Activated CD4-positive, alpha-beta memory T cell treated with anti-CD3 and anti-CD28 coated beads, Interleukin-2, amount 10 ng/mL, durations not matched to agents 7 days and 5 days (primary cell): ENCODE measurements around the gene TRPM2. TPM values are rescaled to one million over a fixed set of nuclear protein-coding genes. Genes with fewer than 3 reads are reported as not detected.
A peak's percentile ranks its signal among the peaks of the same experiment; 100 is the strongest.

Experiments used
- CTCF ChIA-PET: fragments of 350-600 bp; sonication (Branson Sonifier 250); formaldehyde crosslinking; loops from one replicate; lab custom pipeline; 2021; ENCODE audit warnings: antibody characterized with exemption, inconsistent platforms; lab: Charles Lee
- POLR2A ChIA-PET: fragments of 350-600 bp; sonication (Branson Sonifier 250); formaldehyde crosslinking; loops from one replicate; lab custom pipeline; 2021; ENCODE audit warnings: antibody characterized with exemption; lab: Charles Lee
- DNase-seq: peaks from one replicate; pipeline ENCODE4 v3.0.0-alpha.2; 2020
- H3K27ac Mint-ChIP-seq: one replicate; pipeline ENCODE4 v1.8.0; 2021; ENCODE audit warnings: mild to moderate bottlenecking, mixed read lengths
- H3K27me3 Mint-ChIP-seq: one replicate; pipeline ENCODE4 v1.8.0; 2021; ENCODE audit warnings: mixed read lengths
- H3K36me3 Mint-ChIP-seq: one replicate; pipeline ENCODE4 v1.8.0; 2021; ENCODE audit warnings: low read depth, mixed read lengths
- H3K4me1 Mint-ChIP-seq: one replicate; pipeline ENCODE4 v1.8.0; 2021; ENCODE audit warnings: mixed read lengths
- H3K4me3 Mint-ChIP-seq: one replicate; pipeline ENCODE4 v1.8.0; 2021; ENCODE audit warnings: mild to moderate bottlenecking, mixed read lengths
- H3K9me3 Mint-ChIP-seq: one replicate; pipeline ENCODE4 v1.8.0; 2021; ENCODE audit warnings: mixed read lengths
- total RNA-seq, 2 experiments: library from RNA; stranded (reverse); gene quantifications; one replicate each; pipeline ENCODE4 v1.2.3, GENCODE V29; 2021

The TRPM2 gene
- total RNA-seq, 2 experiments from 2014 or later: 13.7 to 14.8 TPM

DNA sequence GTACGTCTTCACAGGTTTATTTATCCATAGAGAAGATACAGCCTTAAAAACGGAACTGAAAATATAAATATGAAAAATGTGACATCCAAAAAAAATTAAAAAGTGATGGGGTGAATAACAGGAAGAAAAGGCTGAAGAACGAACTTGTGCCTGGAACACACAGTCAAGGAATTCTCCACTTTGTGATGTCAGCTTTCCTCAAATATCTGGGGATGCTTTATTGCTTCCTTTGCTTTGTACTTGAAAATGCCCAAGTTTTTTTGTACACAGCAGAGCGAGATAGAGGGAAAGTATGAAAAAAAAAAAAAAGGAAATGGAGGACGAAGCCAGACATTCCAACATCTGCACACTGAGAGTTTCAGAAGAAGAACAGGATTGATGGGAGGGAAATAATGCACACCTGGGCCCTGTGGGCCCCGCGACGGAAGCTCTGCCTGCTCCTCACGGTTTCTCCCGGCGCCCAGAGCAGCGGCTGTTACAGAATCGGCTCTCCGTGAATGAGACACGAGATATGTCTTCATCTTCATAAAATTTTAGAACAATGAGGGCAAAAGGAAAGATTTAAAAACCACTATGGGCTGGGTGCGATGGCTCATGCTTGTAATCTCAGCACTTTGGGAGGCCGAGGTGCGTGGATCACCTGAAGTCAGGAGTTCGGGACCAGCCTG, 91.9 kb downstream of the TRPM2 start:
- no peak overlapping the region for H3K27ac Mint-ChIP-seq
- DNase-seq: no peak

DNA sequence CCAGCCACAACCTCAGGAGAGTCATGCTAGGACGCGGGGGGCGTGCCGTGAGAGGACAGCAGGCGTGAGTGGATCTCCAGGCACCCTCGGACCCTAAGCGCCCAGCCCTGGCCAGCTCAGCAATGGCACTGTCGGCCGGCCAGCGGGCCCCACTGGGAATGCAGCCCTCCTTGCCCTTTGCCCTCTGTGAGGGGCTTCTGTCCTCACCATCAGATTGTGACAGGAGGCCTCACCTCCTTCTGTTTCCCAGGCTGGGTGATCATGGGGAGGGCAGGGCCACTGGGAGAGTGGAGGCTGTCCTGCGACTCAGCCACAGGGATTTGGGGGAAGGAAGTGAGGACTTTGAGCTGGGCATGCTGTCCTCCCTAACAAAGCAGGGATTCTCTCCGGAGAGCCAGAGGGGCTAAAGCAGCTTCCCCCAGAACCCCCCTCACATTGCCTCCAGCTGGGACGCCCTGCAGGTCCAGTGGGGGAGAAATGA, 95.3 kb downstream of the TRPM2 start:
- Mint-ChIP-seq H3K9me3 (peaks cover 3% of the 10 kb centered on the region), H3K4me3 (no peak overlapping the region), H3K27ac (no peak overlapping the region), H3K36me3 (no peaks in the 10 kb centered on the region), H3K27me3 (peaks cover 34% of the 10 kb centered on the region), H3K4me1 (no peaks in the 10 kb centered on the region)
- DNase-seq: no peak
- POLR2A ChIA-PET: no interaction called here
- CTCF ChIA-PET: no interaction called here

More for the DNA sequence above, 91.9 kb downstream of the TRPM2 start:
- ChIA-PET POLR2A (no interaction called here), CTCF (interaction anchor here (1.7 kb wide), 1 partner anchor 15 kb away, joined by 7 read pairs; no protein-coding TSS in a partner anchor)
- Mint-ChIP-seq H3K4me3 (no peak overlapping the region), H3K27me3 (peaks cover 12% of the 10 kb centered on the region), H3K4me1 (no peaks in the 10 kb centered on the region), H3K36me3 (no peaks in the 10 kb centered on the region), H3K9me3 (no peaks in the 10 kb centered on the region)

DNA sequence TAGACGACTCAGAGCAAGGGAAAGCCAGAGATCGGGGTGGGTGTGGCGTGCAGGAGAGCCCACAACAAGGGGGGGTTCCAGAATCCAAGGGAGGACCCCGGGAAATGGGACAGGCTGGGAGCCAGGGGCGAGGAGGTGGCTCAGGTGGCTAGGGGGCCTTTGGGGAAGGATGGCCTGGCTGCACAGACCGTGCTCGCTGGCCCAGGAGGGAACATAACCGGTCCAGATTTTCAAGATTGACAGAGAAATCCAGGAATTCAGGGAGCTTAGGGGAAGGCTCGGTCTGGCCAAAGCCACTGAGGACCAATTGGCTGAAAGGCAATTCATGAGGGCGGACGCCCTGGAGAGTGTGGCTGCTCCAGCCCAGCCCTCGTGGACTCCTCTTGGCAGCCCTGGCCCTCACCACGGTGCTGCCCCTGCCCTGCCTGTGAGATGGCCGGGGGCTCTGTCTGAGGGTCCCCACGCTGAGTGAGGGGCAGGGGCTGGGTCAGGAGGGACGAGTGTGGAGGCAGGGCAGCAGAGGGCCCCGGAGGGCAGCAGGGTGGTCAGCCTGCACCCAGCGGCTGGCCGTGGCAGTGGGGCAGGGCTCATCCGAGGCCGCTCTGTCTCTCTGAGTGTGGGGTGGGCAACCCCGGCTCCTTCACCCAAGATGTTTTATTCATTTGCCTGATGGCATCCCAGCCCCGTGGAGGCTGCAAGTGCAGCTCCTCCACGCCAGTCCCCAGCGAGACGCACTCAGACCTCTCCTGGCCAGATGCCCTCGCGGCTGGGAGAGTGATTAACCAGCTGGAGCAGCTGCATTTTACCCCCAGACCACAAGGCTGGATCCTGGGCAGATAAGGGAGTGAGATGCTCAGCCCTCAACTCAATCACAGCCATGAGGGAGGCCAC, 96.3 kb downstream of the TRPM2 start:
- no peak overlapping the region for H3K4me3 Mint-ChIP-seq
- CTCF ChIA-PET: no interaction called here
- peaks cover 13% of the 10 kb centered on the region for H3K9me3 Mint-ChIP-seq
- POLR2A ChIA-PET: no interaction called here
- peaks cover 2% of the 10 kb centered on the region for H3K4me1 Mint-ChIP-seq
- DNase-seq: no peak
- no peaks in the 10 kb centered on the region for H3K36me3 Mint-ChIP-seq
- no peak overlapping the region for H3K27ac Mint-ChIP-seq
- H3K27me3 Mint-ChIP-seq: peaks cover 44% of the 10 kb centered on the region

DNA sequence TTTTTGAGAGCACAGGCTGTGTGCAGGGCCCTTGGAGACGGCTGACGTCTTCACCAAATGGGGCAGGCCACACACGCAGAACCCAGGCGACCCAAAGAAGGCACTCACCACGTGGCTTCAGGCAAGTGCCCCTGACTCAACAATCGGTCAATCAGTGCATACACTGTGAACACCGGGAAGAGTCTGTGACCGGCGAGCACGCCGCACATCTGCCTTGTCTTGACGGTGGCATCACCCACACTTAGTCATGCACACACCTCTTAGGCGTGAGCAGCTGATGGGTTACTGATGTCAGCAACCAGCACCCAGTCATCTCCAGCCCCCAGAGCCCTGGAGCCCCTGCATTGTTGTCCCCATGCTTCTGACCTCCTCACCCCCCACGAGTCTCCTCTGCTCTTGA, 97.0 kb downstream of the TRPM2 start:
- peaks cover 44% of the 10 kb centered on the region for H3K27me3 Mint-ChIP-seq

DNA sequence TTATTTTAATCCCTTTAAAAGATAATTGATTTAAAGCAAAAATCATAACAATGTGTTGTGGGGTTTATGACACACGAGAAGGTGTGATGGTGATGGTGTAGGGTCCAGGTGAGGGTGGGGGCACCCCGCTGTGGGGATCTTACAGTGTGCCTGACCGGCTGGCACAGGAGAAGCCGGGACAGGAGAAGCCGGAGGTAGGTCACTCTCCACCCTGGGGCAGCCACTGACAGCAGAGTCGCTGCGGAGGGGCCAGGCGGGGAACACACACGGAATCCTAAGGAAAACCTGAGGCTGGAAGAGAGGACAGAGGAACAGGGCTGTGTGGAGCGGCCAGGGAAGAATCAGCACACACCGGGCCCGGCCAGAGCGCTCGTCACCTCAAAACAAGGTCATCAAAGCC, 97.6 kb downstream of the TRPM2 start:
- H3K27me3 Mint-ChIP-seq: peaks cover 44% of the 10 kb centered on the region
- peaks cover 13% of the 10 kb centered on the region for H3K9me3 Mint-ChIP-seq
- H3K4me3 Mint-ChIP-seq: no peak overlapping the region
- H3K4me1 Mint-ChIP-seq: peaks cover 2% of the 10 kb centered on the region
- no peaks in the 10 kb centered on the region for H3K36me3 Mint-ChIP-seq
- no peak for DNase-seq
- CTCF ChIA-PET: no interaction called here
- POLR2A ChIA-PET: no interaction called here
- H3K27ac Mint-ChIP-seq: no peak overlapping the region

More for the DNA sequence above, 97.0 kb downstream of the TRPM2 start:
- peaks cover 13% of the 10 kb centered on the region for H3K9me3 Mint-ChIP-seq
- H3K36me3 Mint-ChIP-seq: no peaks in the 10 kb centered on the region
- H3K27ac Mint-ChIP-seq: no peak overlapping the region
- peaks cover 2% of the 10 kb centered on the region for H3K4me1 Mint-ChIP-seq
- CTCF ChIA-PET: no interaction called here
- POLR2A ChIA-PET: no interaction called here
- DNase-seq: no peak
- no peak overlapping the region for H3K4me3 Mint-ChIP-seq

DNA sequence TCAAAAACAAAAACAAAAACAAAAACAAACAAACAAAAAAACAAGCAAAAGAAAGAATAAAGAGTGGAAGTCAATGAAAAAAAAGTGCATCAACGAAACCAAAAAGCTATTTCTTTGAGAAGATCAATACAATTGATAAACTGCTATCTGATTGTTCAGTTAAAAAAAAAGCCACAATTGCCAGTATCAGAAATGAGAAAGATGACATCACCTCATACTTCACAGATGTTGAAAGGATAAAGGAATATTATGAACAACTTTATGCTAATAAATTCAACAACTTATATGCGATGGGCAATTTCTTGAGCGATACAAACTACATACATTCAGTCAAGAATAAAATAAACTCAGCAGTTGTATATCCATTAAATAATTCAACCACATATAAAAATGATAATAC, 99.7 kb downstream of the TRPM2 start:
- no peak overlapping the region for H3K4me3 Mint-ChIP-seq
- ChIA-PET CTCF (no interaction called here), POLR2A (no interaction called here)
- no peak for DNase-seq
- no peak overlapping the region for H3K27ac Mint-ChIP-seq
- peaks cover 13% of the 10 kb centered on the region for H3K9me3 Mint-ChIP-seq
- H3K4me1 Mint-ChIP-seq: peaks cover 5% of the 10 kb centered on the region
- peaks cover 40% of the 10 kb centered on the region for H3K27me3 Mint-ChIP-seq
- no peaks in the 10 kb centered on the region for H3K36me3 Mint-ChIP-seq

DNA sequence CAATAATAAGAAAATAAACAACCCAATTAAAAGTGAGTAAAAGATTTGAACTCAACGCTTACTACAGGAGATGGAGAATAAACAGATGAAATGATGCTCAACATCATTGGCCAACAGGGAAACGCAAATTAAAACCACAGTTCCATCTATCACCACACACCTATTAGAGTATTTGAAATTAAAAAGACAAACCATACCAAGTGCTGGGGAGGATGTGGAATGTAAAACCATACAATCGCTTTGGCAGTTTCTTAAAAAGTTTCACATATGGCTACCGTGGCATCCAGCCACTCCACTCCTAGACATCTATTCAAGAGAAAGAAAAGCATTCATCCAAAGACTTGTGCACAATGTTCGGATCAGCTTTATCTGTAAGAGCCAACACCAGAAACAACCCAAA, 100.6 kb downstream of the TRPM2 start:
- Mint-ChIP-seq H3K27ac (no peak overlapping the region), H3K4me3 (peak overlapping the region; percentile 45), H3K36me3 (no peaks in the 10 kb centered on the region), H3K9me3 (peaks cover 13% of the 10 kb centered on the region), H3K4me1 (peaks cover 5% of the 10 kb centered on the region), H3K27me3 (peaks cover 36% of the 10 kb centered on the region)
- ChIA-PET POLR2A (no interaction called here), CTCF (no interaction called here)
- no peak for DNase-seq

DNA sequence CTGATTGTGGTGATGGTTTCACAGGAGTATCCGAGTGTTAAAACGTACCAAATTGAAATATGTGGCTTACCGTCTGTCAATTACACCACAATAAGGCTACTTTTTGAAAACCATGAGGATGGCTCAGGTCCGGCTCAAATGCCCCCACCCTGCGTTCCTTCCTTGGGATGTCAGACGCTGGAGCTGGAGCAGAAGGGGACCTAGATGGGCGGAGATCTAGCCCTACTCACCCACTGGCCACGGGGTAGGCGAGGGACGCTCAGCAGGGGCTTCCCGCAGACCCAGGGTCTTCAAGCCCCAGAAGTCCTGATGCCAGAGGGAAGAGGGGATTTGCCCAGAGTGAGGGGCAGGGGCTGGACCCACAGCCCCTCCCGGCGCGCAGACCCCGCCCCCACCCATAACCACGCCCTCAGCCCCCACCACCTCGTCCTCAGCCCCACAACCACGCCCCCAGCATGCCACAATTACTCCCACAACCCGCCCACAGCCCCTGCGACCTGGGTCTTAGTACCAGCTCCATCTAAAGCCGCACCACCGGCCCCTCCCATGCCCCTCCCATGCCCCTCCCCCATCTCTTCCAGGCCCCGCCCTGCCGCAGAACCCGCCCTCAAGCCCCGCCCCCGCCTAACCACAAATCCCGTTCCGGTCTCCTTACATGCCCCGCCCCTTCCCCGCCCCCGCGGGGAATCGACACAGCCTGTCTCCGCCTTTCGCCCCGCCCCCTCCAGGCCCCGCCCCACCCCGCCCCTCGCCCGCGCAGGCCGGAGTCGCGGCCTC, 101.5 kb downstream of the TRPM2 start, which contains the start of gene LRRC3:
Gene LRRC3 (plus strand): TSS at position 764 of the 777 bp plus-strand sequence. CDS start 1,135 bp downstream, outside the sequence.
- H3K4me3 Mint-ChIP-seq: peak within 1 kb of the TSS; percentile 76
- H3K27me3 Mint-ChIP-seq: peaks cover 33% of the 10 kb centered on the region
- H3K27ac Mint-ChIP-seq: no peak within 1 kb of the TSS
- CTCF ChIA-PET: no interaction called here
- H3K36me3 Mint-ChIP-seq: no peaks in the 10 kb centered on the region
- H3K9me3 Mint-ChIP-seq: peaks cover 13% of the 10 kb centered on the region
- peak; percentile 88 for DNase-seq
- H3K4me1 Mint-ChIP-seq: peaks cover 5% of the 10 kb centered on the region
- POLR2A ChIA-PET: interaction anchor here (2.3 kb wide), 1 partner anchor 116 kb away, joined by 21 read pairs; the partner anchor contains the start of gene CFAP410

DNA sequence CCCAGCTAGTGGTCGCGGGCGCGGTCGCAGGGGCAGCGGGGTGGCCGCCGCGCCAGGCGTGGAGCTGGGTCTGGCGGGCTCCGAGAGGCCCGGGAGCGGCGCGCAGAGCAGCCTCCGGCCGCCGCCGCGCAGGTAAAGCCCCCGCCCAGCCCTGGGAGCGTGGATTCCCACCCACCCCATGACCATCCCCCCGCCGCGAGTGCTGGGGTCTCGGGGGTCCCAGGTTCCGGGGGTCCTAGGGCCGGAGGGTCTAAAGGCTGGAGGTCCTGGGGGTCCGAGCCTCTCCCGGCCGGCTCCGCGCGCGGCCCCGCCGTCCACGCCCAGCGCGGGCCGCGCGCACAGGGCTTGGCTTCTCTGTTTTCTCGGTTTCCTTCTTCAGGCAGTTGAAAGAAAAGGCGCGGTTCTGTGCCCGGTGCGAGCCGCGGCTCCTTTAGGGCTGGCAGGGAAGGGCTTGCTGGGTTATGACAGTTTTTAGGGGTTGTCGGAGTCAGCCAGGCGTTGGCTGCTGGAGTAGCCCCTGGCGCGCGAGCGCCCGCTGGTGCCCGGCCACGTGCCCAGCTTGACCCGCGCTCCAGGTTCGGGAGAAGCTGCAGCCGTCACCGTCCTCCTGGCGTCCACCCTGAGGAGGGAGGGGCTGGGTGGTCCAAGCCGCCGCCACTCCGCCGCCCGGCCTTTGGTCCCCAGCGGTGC, 102.2 kb downstream of the TRPM2 start:
- H3K27ac Mint-ChIP-seq: no peak overlapping the region
- POLR2A ChIA-PET: interaction anchor here (0.6 to 2.3 kb wide), 2 partner anchors 14 to 117 kb away, joined by 3 to 21 read pairs; partner anchors contain the start of gene CFAP410

DNA sequence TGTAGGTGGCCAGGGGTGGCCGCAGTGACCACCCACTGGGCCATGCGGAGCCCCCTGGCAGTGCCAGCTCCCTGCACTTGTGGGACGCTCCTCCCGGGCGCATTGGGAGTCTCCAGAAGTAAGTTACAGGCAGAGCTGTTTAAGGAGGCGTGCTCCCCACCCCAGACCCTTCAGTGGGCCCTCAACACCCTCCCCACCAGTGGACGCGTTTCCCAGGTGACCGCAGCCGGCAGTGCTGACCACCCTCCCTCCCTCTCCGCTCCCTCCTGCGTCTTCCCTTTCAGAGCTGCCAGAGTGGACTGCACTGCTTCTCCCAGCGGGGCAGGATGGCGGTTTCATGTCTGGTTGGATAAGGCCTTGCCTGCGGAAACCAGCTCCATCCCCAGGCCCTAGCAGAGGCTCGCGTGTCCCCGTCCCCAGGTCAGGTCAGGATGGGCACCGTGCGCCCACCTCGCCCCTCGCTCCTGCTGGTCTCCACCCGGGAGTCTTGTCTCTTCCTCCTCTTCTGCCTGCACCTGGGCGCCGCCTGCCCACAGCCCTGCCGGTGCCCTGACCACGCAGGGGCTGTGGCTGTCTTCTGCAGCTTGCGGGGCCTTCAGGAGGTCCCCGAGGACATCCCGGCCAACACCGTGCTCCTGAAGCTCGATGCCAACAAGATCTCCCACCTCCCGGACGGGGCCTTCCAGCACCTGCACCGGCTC, 102.9 kb downstream of the TRPM2 start:
- POLR2A ChIA-PET: interaction anchor here (0.6 to 2.3 kb wide), 3 partner anchors 14 to 444 kb away, joined by 3 to 21 read pairs (median 3); partner anchors contain the start of genes CFAP410 and TRAPPC10
- H3K4me3 Mint-ChIP-seq: peak overlapping the region; percentile 76
- no peaks in the 10 kb centered on the region for H3K36me3 Mint-ChIP-seq
- H3K27me3 Mint-ChIP-seq: peaks cover 27% of the 10 kb centered on the region
- peaks cover 13% of the 10 kb centered on the region for H3K9me3 Mint-ChIP-seq
- DNase-seq: no peak
- CTCF ChIA-PET: no interaction called here
- peaks cover 5% of the 10 kb centered on the region for H3K4me1 Mint-ChIP-seq
- no peak overlapping the region for H3K27ac Mint-ChIP-seq

More for the DNA sequence above, 102.2 kb downstream of the TRPM2 start:
- Mint-ChIP-seq H3K27me3 (peaks cover 29% of the 10 kb centered on the region), H3K4me3 (peak overlapping the region; percentile 76), H3K9me3 (peaks cover 13% of the 10 kb centered on the region), H3K36me3 (no peaks in the 10 kb centered on the region), H3K4me1 (peaks cover 5% of the 10 kb centered on the region)
- CTCF ChIA-PET: no interaction called here
- DNase-seq: peak; percentile 53

DNA sequence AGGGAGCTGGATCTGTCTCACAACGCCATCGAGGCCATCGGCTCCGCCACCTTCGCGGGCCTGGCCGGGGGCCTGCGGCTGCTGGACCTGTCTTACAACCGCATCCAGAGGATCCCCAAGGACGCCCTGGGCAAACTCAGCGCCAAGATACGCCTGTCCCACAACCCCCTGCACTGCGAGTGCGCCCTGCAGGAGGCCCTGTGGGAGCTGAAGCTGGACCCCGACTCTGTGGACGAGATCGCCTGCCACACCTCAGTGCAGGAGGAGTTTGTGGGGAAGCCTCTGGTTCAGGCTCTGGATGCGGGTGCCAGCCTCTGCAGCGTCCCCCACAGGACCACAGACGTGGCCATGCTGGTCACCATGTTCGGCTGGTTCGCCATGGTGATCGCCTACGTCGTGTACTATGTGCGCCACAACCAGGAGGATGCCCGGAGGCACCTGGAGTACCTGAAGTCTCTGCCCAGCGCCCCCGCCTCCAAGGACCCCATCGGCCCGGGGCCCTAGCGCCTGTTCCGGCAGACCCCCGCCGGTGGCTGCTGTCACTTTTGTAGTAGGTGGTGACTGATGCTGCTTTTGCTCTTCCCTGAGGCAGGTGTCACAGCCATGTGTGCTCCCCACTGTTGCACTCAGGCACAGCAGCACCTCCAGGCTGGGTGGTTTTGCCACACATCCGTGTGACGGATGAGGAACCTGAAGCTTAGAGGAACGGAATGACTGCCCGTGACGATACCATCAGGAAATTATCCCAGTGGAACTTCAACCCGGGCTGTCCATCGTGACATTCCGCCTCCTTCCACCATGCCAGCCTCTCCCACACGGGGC, 103.7 kb downstream of the TRPM2 start:
- H3K9me3 Mint-ChIP-seq: peaks cover 13% of the 10 kb centered on the region
- peaks cover 22% of the 10 kb centered on the region for H3K27me3 Mint-ChIP-seq
- no peak for DNase-seq
- H3K27ac Mint-ChIP-seq: no peak overlapping the region
- peaks cover 5% of the 10 kb centered on the region for H3K4me1 Mint-ChIP-seq
- ChIA-PET POLR2A (interaction anchor here (0.8 kb wide), 1 partner anchor 445 kb away, joined by 3 read pairs; the partner anchor contains the start of gene TRAPPC10), CTCF (interaction anchor here (0.9 kb wide), 1 partner anchor 23 kb away, joined by 3 read pairs; no protein-coding TSS in a partner anchor)
- H3K36me3 Mint-ChIP-seq: no peaks in the 10 kb centered on the region
- H3K4me3 Mint-ChIP-seq: peak overlapping the region; percentile 64
